ENCODE results near the gene FBXL16.

Gene FBXL16

DNA sequence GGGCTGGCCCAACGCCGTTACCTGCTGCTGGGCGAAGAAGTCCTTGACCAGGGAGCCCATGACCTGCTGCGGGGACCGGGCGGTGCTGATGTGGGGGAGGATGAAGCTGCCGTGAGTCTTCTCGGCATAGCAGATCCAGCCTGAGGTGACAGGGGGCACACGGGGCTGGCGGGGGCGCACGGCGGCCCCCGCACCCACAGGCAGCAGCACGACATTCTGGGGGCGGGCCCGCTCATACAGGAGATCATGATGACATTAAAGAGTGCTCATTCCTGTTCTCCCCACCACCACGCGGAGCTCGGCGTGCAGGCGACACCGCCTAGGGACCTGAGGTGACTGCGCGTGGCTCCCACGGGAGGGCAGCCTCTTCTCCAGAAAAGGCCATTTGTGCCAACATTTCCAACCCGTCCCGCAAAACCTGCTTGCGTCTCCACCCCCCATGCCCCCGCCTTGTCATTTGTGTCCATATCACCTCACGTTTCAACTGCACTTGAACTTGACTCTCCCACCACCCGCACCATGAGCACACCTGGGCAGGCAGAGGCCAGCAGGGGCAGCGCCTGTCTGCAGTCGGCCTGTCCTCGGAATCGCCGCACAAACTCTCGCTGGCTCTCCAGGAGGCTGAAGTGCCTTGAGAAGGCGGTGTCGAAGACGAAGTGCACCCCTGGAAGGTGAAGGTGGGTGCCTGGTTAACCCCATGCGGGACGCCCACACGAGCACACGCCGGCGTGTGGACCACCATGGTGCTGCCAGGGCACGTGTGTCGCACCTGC, 28.8 kb upstream of the FBXL16 start:
- DNase-seq, result no peak

DNA sequence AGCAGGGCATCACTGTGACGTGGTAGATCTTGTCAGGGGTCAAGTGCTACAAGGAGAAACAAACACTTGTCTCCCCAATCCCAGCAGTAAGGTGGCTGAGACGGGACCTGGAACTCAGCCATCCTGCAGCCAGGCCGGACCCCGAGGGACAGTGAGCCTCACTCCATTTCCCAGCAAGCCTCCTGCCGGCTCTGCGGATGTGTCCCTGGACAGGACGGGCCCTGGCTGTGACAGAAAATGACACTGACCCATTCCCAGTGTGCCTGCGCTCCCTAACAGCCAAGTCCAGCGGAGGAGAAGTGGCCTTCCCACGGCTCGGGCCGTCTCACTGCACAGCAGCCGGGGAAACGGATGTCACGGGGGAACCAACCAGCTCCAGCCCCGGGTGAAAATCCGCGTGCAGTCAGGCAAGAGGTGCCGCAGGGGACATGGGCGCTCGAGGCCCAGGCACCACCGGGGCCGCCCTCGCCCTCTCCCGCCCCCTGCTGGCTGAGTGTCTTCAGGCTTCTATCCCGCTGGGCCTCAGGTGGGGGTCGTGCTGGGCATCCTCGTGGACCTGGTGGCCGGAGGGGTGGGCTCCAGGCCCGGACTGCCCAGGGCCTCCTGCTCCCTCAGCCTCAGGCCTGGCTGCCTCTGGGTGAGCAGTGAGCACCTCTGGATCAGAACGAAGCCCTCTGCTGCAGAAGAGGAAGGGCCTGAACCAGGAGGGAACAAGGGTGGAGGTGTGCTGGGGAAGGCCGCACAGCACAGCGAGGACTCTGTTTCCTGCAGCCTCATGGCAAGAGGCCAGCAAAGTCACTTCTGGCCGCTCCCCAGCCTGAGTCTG, 28.0 kb upstream of the FBXL16 start:
- DNase-seq, result peak; percentile 9

DNA sequence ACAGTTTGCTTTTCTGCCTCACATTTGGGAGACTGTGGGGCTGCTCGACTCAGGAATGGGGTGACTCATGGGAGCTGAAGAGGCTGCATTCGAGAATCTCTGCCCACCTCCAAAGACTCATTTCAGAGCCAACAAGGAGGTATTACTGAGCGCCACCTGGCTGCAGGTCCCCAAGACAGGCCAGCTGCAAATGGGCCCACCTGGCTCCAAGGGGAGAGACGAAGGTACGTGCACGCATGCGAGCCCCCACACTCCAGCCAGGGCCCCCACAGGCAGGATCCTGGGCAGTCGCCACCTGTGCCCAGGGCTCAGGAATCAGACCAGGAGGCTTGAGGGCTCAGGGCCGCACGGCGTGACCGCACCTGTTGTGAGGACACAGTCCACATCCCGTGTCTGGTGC, 27.3 kb upstream of the FBXL16 start:
- no peak for DNase-seq

DNA sequence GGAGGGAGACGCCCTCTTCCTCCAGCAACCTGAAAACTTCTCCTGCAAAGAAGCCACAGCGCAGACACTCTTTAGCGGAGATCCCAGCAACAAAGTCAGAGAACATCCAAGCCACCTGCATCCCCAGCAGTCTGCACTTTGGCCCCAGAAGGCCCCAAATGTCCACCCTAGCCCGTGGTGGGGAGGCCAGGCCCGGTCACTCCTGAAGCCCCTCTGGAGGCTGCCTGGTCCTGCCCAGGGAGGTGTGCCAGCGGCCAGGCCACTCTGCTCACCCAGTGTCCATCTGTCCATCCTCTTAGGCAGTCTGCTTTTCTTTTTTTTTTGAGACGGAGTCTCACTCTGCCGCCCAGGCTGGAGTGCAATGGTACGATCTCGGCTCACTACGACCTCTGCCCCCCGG, 26.7 kb upstream of the FBXL16 start:
- no peak for DNase-seq

DNA sequence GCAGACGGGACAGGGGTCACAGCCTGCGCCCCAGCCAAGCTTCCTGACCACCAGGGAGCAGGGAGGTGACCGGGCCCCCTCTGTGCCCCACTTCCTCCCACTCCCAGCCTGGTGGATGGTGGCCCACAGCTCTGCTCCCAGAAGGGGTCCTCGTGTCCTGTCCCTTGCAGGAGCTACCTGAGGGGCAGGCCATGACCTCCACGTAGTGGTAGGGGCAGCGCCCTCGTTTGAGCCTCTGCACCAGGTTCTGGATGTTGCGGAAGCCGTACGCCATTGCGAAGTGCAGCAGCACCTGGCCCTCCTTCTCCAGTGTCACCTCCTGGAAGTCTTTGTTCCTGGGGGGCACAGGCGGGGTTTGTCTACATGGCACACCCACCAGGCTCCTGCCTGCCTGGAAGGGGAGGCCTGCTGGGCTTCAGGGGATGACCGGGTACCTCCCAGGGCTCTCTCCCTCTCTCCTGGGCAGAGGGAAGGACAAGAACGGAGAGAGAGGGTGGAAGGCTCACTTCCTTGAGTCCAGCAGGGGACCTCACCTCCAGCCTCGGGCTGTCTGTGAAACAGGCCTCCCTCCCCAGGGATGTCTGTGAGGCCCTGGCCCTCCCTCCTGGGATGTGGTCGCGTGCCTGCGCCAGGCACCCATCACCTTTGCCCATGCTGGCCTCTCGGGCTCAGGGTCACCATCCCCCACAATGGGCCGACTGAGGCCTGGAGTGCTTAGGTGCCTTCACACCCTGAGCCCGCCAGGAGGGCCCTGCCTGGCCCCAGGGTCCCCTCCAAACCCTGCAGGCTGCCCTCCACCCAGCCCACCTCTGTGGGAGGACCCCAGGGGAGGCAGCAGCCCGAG, 25.3 kb upstream of the FBXL16 start:
- no peak for DNase-seq

DNA sequence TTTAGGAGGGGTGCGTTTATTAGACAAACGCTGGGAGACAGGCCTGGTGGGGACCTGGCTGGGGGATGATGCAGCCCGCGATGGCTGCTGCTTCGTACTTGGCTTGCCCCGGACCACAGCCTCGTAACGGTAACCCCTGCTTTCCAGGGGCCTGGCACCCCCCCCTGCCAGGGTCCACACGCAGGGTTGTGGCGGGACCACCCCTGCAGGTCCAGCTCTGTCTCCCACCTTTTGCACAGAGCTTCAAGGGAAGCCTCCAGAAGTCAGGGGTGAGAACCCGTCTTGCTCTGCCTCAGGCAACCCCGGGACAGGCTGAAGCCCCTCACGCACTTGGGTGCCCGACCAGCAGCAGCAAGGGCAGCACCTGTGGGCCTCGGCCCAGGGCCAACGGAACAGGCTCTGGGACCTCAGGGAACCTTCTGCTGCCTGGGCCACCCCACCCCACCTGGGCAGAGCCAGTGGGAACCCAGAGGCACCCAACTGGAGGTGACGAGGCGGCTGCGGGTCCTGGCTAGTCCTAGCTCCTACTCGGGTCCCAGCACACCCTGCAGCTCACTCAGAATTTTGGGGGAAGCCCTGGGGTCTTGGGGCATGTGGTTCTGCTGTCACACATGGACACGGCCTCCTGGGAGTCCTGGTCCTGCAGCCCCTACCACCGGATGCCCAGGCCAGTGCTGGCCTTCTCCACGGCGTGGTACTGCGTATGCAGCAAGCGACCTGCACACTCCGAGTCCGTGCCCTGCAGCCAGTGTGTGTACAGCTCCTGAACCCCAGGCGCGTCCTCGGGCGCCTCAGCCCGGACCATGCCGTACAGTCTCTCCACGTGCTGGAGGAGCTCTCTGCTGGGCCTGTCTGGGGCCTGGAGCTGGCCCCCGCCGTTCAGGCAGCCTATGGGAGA, 24.4 kb upstream of the FBXL16 start:
- no peak for DNase-seq

DNA sequence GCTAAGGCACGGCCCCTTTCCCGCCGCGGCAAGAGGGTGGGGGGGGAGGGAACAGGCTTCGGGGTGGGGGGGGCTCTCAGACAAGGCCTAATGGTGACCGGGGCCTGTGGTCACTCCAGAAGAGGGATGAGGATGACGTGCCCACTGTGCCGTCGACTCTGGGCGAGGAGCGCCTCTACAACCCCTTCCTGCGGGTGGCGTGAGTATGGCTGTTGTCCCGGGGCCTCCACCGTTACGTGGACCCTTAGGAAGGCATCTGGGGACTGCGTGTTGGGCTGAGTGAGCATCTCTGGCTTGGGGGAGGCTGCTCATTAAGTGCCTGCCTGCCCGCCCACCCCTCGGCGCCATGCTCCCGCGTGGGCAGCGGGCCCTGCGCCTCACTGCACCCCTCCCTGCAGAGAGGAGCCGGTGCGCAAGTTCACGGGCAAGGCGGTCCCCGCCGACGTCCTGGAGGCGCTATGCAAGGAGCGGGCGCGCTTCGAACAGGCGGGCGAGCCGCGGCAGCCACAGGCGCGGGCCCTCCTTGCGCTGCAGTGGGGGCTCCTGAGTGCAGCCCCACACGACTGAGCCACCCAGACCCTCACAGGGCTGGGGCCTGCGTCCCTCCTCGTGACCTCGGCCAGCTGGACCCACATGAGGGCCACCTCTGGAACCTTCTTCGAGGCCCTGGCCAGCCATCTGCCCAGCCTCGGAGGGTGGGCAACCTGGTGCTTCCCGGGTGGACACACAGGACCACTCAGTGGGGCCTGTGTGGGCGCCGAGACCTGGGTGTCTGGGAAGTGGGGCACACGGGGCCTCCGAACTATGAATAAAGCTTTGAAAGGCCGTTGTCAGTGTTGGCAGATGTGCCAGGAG, 23.5 kb upstream of the FBXL16 start:
- DNase-seq, result peak; percentile 12

- DNase-seq, result peak; percentile 64
Measured at GRCh38 chr16:728131-728889, 22.7 kb upstream of the FBXL16 start.

- peak; percentile 63 for DNase-seq
Measured at GRCh38 chr16:727291-727977, 21.8 kb upstream of the FBXL16 start.

- DNase-seq, result peak; percentile 47
Measured at GRCh38 chr16:726438-727290, 21.1 kb upstream of the FBXL16 start, which contains the start of the genes CCDC78 and HAGHL. CCDC78 (minus strand) TSS chr16:726443; CDS start chr16:726367, 76 bp downstream. HAGHL (plus strand) TSS chr16:727106; CDS start chr16:727510, 404 bp downstream.

DNA sequence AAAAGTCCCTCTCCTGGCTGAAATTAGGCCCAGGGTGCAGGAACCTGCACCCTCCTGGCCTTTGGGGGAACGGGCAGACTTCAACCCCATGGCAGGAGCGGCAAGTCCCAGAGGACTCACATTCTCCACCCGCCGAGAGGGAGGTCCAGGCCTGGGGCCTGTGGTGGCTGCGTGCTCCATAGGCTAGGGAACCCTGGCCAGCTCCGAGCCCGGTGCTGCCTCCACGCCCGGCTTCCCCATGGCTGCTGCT, 20.5 kb upstream of the FBXL16 start:
- no peak for DNase-seq

GRCh38 chr16:725463-726187, 20.0 kb upstream of the FBXL16 start:
- DNase-seq, result peak; percentile 16

DNA sequence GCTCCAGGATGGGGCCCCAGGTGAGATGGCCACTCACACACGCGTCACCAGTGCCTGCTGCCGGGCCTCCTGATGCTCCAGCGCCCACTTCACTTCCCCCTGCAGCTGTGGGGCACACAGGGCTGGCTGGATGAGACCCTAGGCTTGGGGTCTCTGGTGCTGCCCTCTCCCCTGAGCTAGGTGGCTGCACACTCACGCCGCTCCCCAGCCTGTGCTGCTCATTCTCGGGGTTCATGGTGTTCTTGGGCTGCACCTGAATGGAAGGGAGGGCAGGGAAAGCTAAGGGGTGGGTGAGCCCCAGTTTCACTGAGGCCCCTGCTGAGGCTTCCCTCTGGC, 19.4 kb upstream of the FBXL16 start:
- DNase-seq, result no peak

- DNase-seq, result no peak
Measured at GRCh38 chr16:724188-725040, 18.8 kb upstream of the FBXL16 start.

GRCh38 chr16:723695-724094, 18.1 kb upstream of the FBXL16 start:
- no peak for DNase-seq

DNA sequence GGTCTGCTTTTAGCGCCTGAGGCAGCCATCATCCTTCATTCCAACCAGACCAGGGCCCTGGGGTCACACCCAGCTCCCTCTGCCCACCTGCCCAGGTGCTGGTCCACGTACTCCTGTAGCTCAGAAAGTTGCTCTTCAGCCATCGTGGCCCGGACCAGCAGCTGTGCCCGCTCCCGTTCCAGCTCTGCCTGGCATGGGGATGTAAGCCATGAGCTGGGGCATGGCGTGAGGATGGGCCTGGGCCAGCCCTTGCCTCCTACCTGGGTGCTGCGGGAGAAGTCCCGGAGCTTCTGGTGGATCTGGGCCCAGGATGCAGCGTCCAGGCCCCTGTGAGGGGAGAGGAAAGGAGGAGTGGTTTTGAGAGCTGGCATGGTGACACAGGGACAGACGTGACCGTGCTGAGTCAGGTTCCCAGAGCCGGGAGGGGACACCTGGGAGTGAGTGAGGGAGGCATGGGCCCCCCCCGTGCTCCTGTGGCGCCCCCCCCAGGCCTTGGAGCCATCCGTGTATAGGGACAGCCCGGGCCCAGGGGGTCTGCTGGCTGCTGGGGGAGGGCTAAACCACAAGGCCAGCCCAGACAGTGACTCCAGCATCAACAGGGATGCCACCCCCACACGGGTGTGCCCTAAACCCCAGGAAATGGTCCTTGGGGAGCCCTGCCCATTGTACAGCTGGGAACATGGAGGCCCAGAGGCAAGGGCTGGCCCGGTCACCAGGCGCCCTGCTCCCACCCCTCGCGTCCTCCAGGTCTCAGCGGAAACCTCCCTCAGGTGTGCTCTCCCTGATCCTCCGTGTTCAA, 17.4 kb upstream of the FBXL16 start:
- DNase-seq, result no peak

All from retina (tissue), 1 donor.